GM11168 (cell line): ENCODE data around the gene DNM2.
"Not testable (repeated sequence)": the region's sequence is repeated elsewhere in the genome, so short reads cannot be mapped to it uniquely, and the experiment has no call there.

Source experiments
- in situ Hi-C: fragments of 300-500 bp; cut with MboI; formaldehyde crosslinking; loops from one replicate; pipeline ENCODE4 v1.12.0; 2022; ENCODE audit warnings: low sequenced_read_pairs; ENCODE audit not compliant: unreplicated experiment

Gene DNM2

GRCh38 chr19:10749435-10750384 lies 31.8 kb downstream of the DNM2 start:
- in situ Hi-C loops = no loop called here

- in situ Hi-C loops = no loop called here
These were observed 33.5 kb downstream of the DNM2 start for GRCh38 chr19:10751109-10751953.

- in situ Hi-C loops = no loop called here
These were observed 34.5 kb downstream of the DNM2 start for GRCh38 chr19:10752237-10752912.

- in situ Hi-C loops = no loop called here
These were observed 35.2 kb downstream of the DNM2 start for GRCh38 chr19:10752913-10753704.

GRCh38 chr19:10756371-10756770 lies 38.5 kb downstream of the DNM2 start:
- in situ Hi-C loops = no loop called here

- in situ Hi-C loops = no loop called here
These were observed 38.9 kb downstream of the DNM2 start for GRCh38 chr19:10756791-10757190.

GRCh38 chr19:10758050-10758449 lies 40.2 kb downstream of the DNM2 start:
- in situ Hi-C loops = not testable (repeated sequence)

GRCh38 chr19:10758978-10759377 lies 41.1 kb downstream of the DNM2 start:
- in situ Hi-C loops = no loop called here

GRCh38 chr19:10760273-10760944 lies 42.5 kb downstream of the DNM2 start:
- in situ Hi-C loops = no loop called here

- in situ Hi-C loops = no loop called here
These were observed 43.8 kb downstream of the DNM2 start for GRCh38 chr19:10761443-10762250.

- in situ Hi-C loops = no loop called here
These were observed 44.8 kb downstream of the DNM2 start for GRCh38 chr19:10762656-10763055.

- in situ Hi-C loops = no loop called here
These were observed 45.5 kb downstream of the DNM2 start for GRCh38 chr19:10763411-10763810.

- in situ Hi-C loops = no loop called here
These were observed 46.0 kb downstream of the DNM2 start for GRCh38 chr19:10763828-10764339.

GRCh38 chr19:10764340-10764894 lies 46.5 kb downstream of the DNM2 start:
- in situ Hi-C loops = no loop called here

GRCh38 chr19:10766049-10766623 lies 48.3 kb downstream of the DNM2 start:
- in situ Hi-C loops = no loop called here

GRCh38 chr19:10766671-10767201 lies 48.9 kb downstream of the DNM2 start:
- in situ Hi-C loops = no loop called here

GRCh38 chr19:10767726-10768125 lies 49.8 kb downstream of the DNM2 start:
- in situ Hi-C loops = no loop called here
